PC-3 (cell line): ENCODE measurements around the gene AIG1.

ENCODE experiments used
- EZH2 ChIP-seq: fragments of 300-600 bp; sonication (generic); IDR thresholded peaks from one replicate; pipeline ENCODE4 v1.6.1; 2017; ENCODE audit warnings: antibody characterized with exemption, mild to moderate bottlenecking, low read length; ENCODE audit not compliant: unreplicated experiment
- EZH2phosphoT487 ChIP-seq: fragments of 300-600 bp; sonication (generic); IDR thresholded peaks from 2 replicates; pipeline ENCODE4 v1.6.1; 2018; ENCODE audit warnings: mild to moderate bottlenecking, antibody characterized with exemption, low read length, borderline replicate concordance
- TF ChIP-seq, protein P1 (sequence below): fragments of 300-600 bp; sonication (generic); conservative IDR thresholded peaks from 2 replicates; pipeline ENCODE4 v1.5.1; 2017; ENCODE audit warnings: antibody characterized with exemption, low read depth, mild to moderate bottlenecking, low read length

DNA sequence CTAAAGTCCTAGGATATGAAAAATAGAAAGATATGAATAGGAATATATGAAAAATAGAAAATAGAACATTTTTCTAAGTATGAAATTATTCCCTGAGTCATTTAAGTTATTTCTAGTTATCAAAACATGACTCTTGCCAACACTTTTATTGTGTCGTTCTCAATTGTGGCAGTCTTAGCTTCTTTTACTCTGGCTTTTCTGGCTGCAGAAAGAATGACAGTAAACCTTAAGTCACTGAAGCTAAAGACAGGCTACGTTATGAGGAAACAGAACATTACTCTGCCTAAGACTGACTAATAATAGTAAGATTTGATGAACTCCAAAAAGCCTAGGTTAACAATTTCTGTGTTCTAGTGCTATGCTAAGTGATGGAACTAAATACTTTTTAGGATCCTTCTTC, 74.6 kb downstream of the AIG1 start:
- TF ChIP-seq EZH2: no peak
- TF ChIP-seq, protein P1, sequence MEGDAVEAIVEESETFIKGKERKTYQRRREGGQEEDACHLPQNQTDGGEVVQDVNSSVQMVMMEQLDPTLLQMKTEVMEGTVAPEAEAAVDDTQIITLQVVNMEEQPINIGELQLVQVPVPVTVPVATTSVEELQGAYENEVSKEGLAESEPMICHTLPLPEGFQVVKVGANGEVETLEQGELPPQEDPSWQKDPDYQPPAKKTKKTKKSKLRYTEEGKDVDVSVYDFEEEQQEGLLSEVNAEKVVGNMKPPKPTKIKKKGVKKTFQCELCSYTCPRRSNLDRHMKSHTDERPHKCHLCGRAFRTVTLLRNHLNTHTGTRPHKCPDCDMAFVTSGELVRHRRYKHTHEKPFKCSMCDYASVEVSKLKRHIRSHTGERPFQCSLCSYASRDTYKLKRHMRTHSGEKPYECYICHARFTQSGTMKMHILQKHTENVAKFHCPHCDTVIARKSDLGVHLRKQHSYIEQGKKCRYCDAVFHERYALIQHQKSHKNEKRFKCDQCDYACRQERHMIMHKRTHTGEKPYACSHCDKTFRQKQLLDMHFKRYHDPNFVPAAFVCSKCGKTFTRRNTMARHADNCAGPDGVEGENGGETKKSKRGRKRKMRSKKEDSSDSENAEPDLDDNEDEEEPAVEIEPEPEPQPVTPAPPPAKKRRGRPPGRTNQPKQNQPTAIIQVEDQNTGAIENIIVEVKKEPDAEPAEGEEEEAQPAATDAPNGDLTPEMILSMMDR: no peak
- TF ChIP-seq EZH2phosphoT487: no peak
